ENCODE results near the gene GPR146.

The GPR146 gene

GRCh38 chr7:1009747-1010146 is 34.6 kb upstream of the GPR146 start:
- Histone ChIP-seq H3K18ac (ENCODE audit: low read depth in 1 of 2, low read length in 2 of 2) (no peak overlapping the region), H2BK15ac (ENCODE audit: low read depth, poor library complexity, severe bottlenecking) (no peak overlapping the region), H2BK12ac (ENCODE audit: low read length in 2 of 2) (no peak overlapping the region), H4K91ac (ENCODE audit: low read length) (no peak overlapping the region), H3K4ac (ENCODE audit: low read depth in 1 of 2, low read length in 2 of 2) (no peak overlapping the region), H3K36me3 (ENCODE audit: control insufficient read depth in 1 of 2, insufficient read depth in 2 of 2, low read depth in 1 of 2, low read length in 2 of 2) (peaks cover 20 to 66% of the 10 kb centered on the region in 2 experiments), H3K4me1 (ENCODE audit: control insufficient read depth, insufficient read depth, low read depth, low read length) (peaks cover 11% of the 10 kb centered on the region), H3K14ac (ENCODE audit: low read length in 2 of 2) (no peak overlapping the region), H3K4me2 (ENCODE audit: low read length, poor library complexity, severe bottlenecking) (no peak overlapping the region), H4K8ac (ENCODE audit: low read length) (no peak overlapping the region), H3K27me3 (ENCODE audit: control insufficient read depth in 1 of 2, insufficient read depth in 1 of 2, low read length in 2 of 2) (no peaks in the 10 kb centered on the region), H3K23ac (ENCODE audit: low read length in 2 of 2) (no peak overlapping the region), H2AFZ (ENCODE audit: low read depth, low read length) (no peak overlapping the region), H3K27ac (ENCODE audit: low read length, poor library complexity, severe bottlenecking) (no peak overlapping the region), H2BK120ac (ENCODE audit: low read depth, low read length) (no peak overlapping the region), H3K4me3 (ENCODE audit: insufficient read depth in 1 of 2, low read depth in 1 of 2, low read length in 2 of 2) (no peak overlapping the region), H3K9me3 (ENCODE audit: control insufficient read depth, low read length) (no peaks in the 10 kb centered on the region), H3K9ac (ENCODE audit: low read length) (no peak overlapping the region), H3K79me1 (replicated peaks; ENCODE audit: low read length, poor library complexity, severe bottlenecking) (peaks cover 39% of the 10 kb centered on the region), H2AK5ac (ENCODE audit: low read length, severe bottlenecking) (no peak overlapping the region), H2BK5ac (ENCODE audit: low read depth, low read length, poor library complexity, severe bottlenecking) (no peak overlapping the region)
- DNase-seq = no peak
- 97% methylated on average over 22 of the region's 22 CpGs for WGBS

- WGBS = 85% methylated on average over 12 of the region's 13 CpGs
- Histone ChIP-seq H3K9ac (ENCODE audit: low read length) (no peak overlapping the region), H3K79me1 (replicated peaks; ENCODE audit: low read length, poor library complexity, severe bottlenecking) (peaks cover 44% of the 10 kb centered on the region), H2BK15ac (ENCODE audit: low read depth, poor library complexity, severe bottlenecking) (no peak overlapping the region), H4K91ac (ENCODE audit: low read length) (no peak overlapping the region), H3K27ac (ENCODE audit: low read length, poor library complexity, severe bottlenecking) (no peak overlapping the region), H2AFZ (ENCODE audit: low read depth, low read length) (no peak overlapping the region), H4K8ac (ENCODE audit: low read length) (no peak overlapping the region), H3K4me2 (ENCODE audit: low read length, poor library complexity, severe bottlenecking) (no peak overlapping the region), H3K18ac (ENCODE audit: low read depth in 1 of 2, low read length in 2 of 2) (no peak overlapping the region), H2BK12ac (ENCODE audit: low read length in 2 of 2) (no peak overlapping the region), H3K36me3 (ENCODE audit: control insufficient read depth in 1 of 2, insufficient read depth in 2 of 2, low read depth in 1 of 2, low read length in 2 of 2) (peaks cover 20 to 70% of the 10 kb centered on the region in 2 experiments), H2BK5ac (ENCODE audit: low read depth, low read length, poor library complexity, severe bottlenecking) (no peak overlapping the region), H3K4ac (ENCODE audit: low read depth in 1 of 2, low read length in 2 of 2) (no peak overlapping the region), H3K23ac (ENCODE audit: low read length in 2 of 2) (no peak overlapping the region), H2BK120ac (ENCODE audit: low read depth, low read length) (no peak overlapping the region), H3K14ac (ENCODE audit: low read length in 2 of 2) (no peak overlapping the region), H2AK5ac (ENCODE audit: low read length, severe bottlenecking) (no peak overlapping the region), H3K9me3 (ENCODE audit: control insufficient read depth, low read length) (no peaks in the 10 kb centered on the region), H3K4me1 (ENCODE audit: control insufficient read depth, insufficient read depth, low read depth, low read length) (peaks cover 16% of the 10 kb centered on the region), H3K27me3 (ENCODE audit: control insufficient read depth in 1 of 2, insufficient read depth in 1 of 2, low read length in 2 of 2) (no peaks in the 10 kb centered on the region), H3K4me3 (ENCODE audit: insufficient read depth in 1 of 2, low read depth in 1 of 2, low read length in 2 of 2) (no peak overlapping the region)
- DNase-seq = no peak
These were observed 34.1 kb upstream of the GPR146 start for GRCh38 chr7:1010226-1010625.

GRCh38 chr7:1011297-1012003 is 32.9 kb upstream of the GPR146 start:
- peaks cover 27% of the 10 kb centered on the region for H3K4me1 ChIP-seq (ENCODE audit: control insufficient read depth, insufficient read depth, low read depth, low read length)
- no peak overlapping the region for H2BK5ac ChIP-seq (ENCODE audit: low read depth, low read length, poor library complexity, severe bottlenecking)
- peaks cover 49% of the 10 kb centered on the region for H3K79me1 ChIP-seq (replicated peaks; ENCODE audit: low read length, poor library complexity, severe bottlenecking)
- H3K23ac ChIP-seq (ENCODE audit: low read length in 2 of 2) = no peak overlapping the region
- H3K4ac ChIP-seq (ENCODE audit: low read depth in 1 of 2, low read length in 2 of 2) = no peak overlapping the region
- no peak overlapping the region for H3K4me2 ChIP-seq (ENCODE audit: low read length, poor library complexity, severe bottlenecking)
- no peak overlapping the region for H3K14ac ChIP-seq (ENCODE audit: low read length in 2 of 2)
- no peak overlapping the region for H4K8ac ChIP-seq (ENCODE audit: low read length)
- no peaks in the 10 kb centered on the region for H3K27me3 ChIP-seq (ENCODE audit: control insufficient read depth in 1 of 2, insufficient read depth in 1 of 2, low read length in 2 of 2)
- H3K27ac ChIP-seq (ENCODE audit: low read length, poor library complexity, severe bottlenecking) = no peak overlapping the region
- H3K36me3 ChIP-seq (ENCODE audit: control insufficient read depth in 1 of 2, insufficient read depth in 2 of 2, low read depth in 1 of 2, low read length in 2 of 2) = peaks cover 20 to 61% of the 10 kb centered on the region in 2 experiments
- no peak overlapping the region for H3K4me3 ChIP-seq (ENCODE audit: insufficient read depth in 1 of 2, low read depth in 1 of 2, low read length in 2 of 2)
- DNase-seq = no peak
- no peak overlapping the region for H3K18ac ChIP-seq (ENCODE audit: low read depth in 1 of 2, low read length in 2 of 2)
- no peak overlapping the region for H2BK12ac ChIP-seq (ENCODE audit: low read length in 2 of 2)
- H2BK15ac ChIP-seq (ENCODE audit: low read depth, poor library complexity, severe bottlenecking) = no peak overlapping the region
- no peak overlapping the region for H2AK5ac ChIP-seq (ENCODE audit: low read length, severe bottlenecking)
- no peak overlapping the region for H2BK120ac ChIP-seq (ENCODE audit: low read depth, low read length)
- H3K9me3 ChIP-seq (ENCODE audit: control insufficient read depth, low read length) = no peaks in the 10 kb centered on the region
- H2AFZ ChIP-seq (ENCODE audit: low read depth, low read length) = no peak overlapping the region
- H4K91ac ChIP-seq (ENCODE audit: low read length) = no peak overlapping the region
- 91% methylated on average over 13 of the region's 13 CpGs for WGBS
- no peak overlapping the region for H3K9ac ChIP-seq (ENCODE audit: low read length)

GRCh38 chr7:1012004-1012715 is 32.2 kb upstream of the GPR146 start:
- H4K8ac ChIP-seq (ENCODE audit: low read length) = no peak overlapping the region
- no peak overlapping the region for H2BK120ac ChIP-seq (ENCODE audit: low read depth, low read length)
- H2AK5ac ChIP-seq (ENCODE audit: low read length, severe bottlenecking) = no peak overlapping the region
- H3K4me1 ChIP-seq (ENCODE audit: control insufficient read depth, insufficient read depth, low read depth, low read length) = peaks cover 33% of the 10 kb centered on the region
- H3K14ac ChIP-seq (ENCODE audit: low read length in 2 of 2) = no peak overlapping the region
- H3K4me2 ChIP-seq (ENCODE audit: low read length, poor library complexity, severe bottlenecking) = no peak overlapping the region
- DNase-seq = no peak
- H3K4ac ChIP-seq (ENCODE audit: low read depth in 1 of 2, low read length in 2 of 2) = no peak overlapping the region
- H2BK5ac ChIP-seq (ENCODE audit: low read depth, low read length, poor library complexity, severe bottlenecking) = no peak overlapping the region
- H2BK12ac ChIP-seq (ENCODE audit: low read length in 2 of 2) = no peak overlapping the region
- no peak overlapping the region for H2AFZ ChIP-seq (ENCODE audit: low read depth, low read length)
- peaks cover 48% of the 10 kb centered on the region for H3K79me1 ChIP-seq (replicated peaks; ENCODE audit: low read length, poor library complexity, severe bottlenecking)
- no peak overlapping the region for H3K18ac ChIP-seq (ENCODE audit: low read depth in 1 of 2, low read length in 2 of 2)
- H3K9me3 ChIP-seq (ENCODE audit: control insufficient read depth, low read length) = no peaks in the 10 kb centered on the region
- no peak overlapping the region for H3K27ac ChIP-seq (ENCODE audit: low read length, poor library complexity, severe bottlenecking)
- H2BK15ac ChIP-seq (ENCODE audit: low read depth, poor library complexity, severe bottlenecking) = no peak overlapping the region
- H3K9ac ChIP-seq (ENCODE audit: low read length) = no peak overlapping the region
- no peak overlapping the region for H3K23ac ChIP-seq (ENCODE audit: low read length in 2 of 2)
- 96% methylated on average over 32 of the region's 32 CpGs for WGBS
- peaks cover 15 to 61% of the 10 kb centered on the region in 2 experiments for H3K36me3 ChIP-seq (ENCODE audit: control insufficient read depth in 1 of 2, insufficient read depth in 2 of 2, low read depth in 1 of 2, low read length in 2 of 2)
- H3K27me3 ChIP-seq (ENCODE audit: control insufficient read depth in 1 of 2, insufficient read depth in 1 of 2, low read length in 2 of 2) = no peaks in the 10 kb centered on the region
- H3K4me3 ChIP-seq (ENCODE audit: insufficient read depth in 1 of 2, low read depth in 1 of 2, low read length in 2 of 2) = no peak overlapping the region
- no peak overlapping the region for H4K91ac ChIP-seq (ENCODE audit: low read length)
